Adrenal gland (tissue), 5 donors: ENCODE measurements around the gene ZC2HC1C.

ENCODE experiments used
- POLR2A ChIP-seq, 2 donors: fragments of 450-650 bp; IDR thresholded peaks; one replicate each; pipeline ENCODE4 v1.6.1; 2017; ENCODE audit warnings: antibody characterized with exemption in 2 of 2, mild to moderate bottlenecking in 2 of 2, moderate library complexity in 1 of 2
- TF ChIP-seq, protein P1 (sequence below), 6 experiments: fragments of 450-650 bp in 4 of 6; fragments of 200-600 bp in 2 of 6; sonication (generic) in 1 of 6; IDR thresholded peaks; 1 replicate in 5 of 6; 2 replicates in 1 of 6; pipeline versions ENCODE4 v1.5.1 to v1.8.0; 2016 to 2021; ENCODE audit warnings: antibody characterized with exemption in 6 of 6, mild to moderate bottlenecking in 2 of 6, moderate library complexity in 1 of 6
- donor health status: DM: no; HTN: no; CAD: no.

- TF ChIP-seq, protein P1, sequence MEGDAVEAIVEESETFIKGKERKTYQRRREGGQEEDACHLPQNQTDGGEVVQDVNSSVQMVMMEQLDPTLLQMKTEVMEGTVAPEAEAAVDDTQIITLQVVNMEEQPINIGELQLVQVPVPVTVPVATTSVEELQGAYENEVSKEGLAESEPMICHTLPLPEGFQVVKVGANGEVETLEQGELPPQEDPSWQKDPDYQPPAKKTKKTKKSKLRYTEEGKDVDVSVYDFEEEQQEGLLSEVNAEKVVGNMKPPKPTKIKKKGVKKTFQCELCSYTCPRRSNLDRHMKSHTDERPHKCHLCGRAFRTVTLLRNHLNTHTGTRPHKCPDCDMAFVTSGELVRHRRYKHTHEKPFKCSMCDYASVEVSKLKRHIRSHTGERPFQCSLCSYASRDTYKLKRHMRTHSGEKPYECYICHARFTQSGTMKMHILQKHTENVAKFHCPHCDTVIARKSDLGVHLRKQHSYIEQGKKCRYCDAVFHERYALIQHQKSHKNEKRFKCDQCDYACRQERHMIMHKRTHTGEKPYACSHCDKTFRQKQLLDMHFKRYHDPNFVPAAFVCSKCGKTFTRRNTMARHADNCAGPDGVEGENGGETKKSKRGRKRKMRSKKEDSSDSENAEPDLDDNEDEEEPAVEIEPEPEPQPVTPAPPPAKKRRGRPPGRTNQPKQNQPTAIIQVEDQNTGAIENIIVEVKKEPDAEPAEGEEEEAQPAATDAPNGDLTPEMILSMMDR (IDR thresholded peaks at IDR 0.05) = no peak
- TF ChIP-seq POLR2A (IDR thresholded peaks at IDR 0.05) = no peak
Observed at GRCh38 chr14:75123991-75124390, 54.5 kb downstream of the ZC2HC1C start.
